ENCODE data around the gene SYNDIG1L. TPM values are rescaled to one million over a fixed set of nuclear protein-coding genes. Genes with fewer than 3 reads are reported as not detected.
A peak's percentile ranks its signal among the peaks of the same experiment; 100 is the strongest.

SYNDIG1L gene
- total RNA-seq, 1 experiment from 2014 or later: 0.33 TPM

DNA sequence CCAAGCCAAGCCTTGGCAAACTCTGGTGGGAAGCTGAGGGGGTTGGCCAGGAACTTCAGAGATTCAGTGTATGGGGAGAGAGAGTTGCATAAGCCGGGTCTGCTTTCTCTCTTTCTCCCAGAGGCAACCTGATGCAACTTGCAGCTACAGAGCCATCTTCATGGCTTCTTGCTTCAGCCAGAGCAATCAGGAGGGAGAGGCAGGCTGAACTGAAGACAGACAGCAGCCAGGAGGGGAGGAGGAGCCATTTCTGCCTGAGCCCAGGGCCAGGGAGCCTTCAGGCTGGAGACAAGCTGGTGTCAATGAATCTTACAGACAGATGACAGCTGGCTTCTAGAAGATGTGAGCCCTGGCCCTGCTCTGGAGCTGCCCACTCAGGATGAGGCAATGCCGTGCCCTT, 48.4 kb upstream of the SYNDIG1L start:
- Histone ChIP-seq H2BK15ac (ENCODE audit: low read depth, low read length) (no peak overlapping the region), H3K4ac (ENCODE audit: low read depth, low read length) (no peak overlapping the region), H3K27ac (ENCODE audit: insufficient read length, low read depth, low read length) (no peak overlapping the region), H3K18ac (ENCODE audit: insufficient read length, low read depth, low read length) (no peak overlapping the region), H4K8ac (replicated peaks; ENCODE audit: insufficient read length, low read depth, low read length) (no peak overlapping the region), H3K9me3 (ENCODE audit: control insufficient read depth, low read depth, low read length) (no peaks in the 10 kb centered on the region), H4K91ac (ENCODE audit: insufficient read length, low read depth, low read length) (no peak overlapping the region), H4K5ac (ENCODE audit: insufficient read length, low read depth, low read length) (no peak overlapping the region), H3K4me1 (ENCODE audit: insufficient read depth, low read length) (no peaks in the 10 kb centered on the region), H3K14ac (ENCODE audit: insufficient read depth, low read length) (no peak overlapping the region), H3K79me2 (ENCODE audit: insufficient read depth, low read length) (no peaks in the 10 kb centered on the region), H4K20me1 (ENCODE audit: control insufficient read depth, insufficient read depth, insufficient read length) (no peaks in the 10 kb centered on the region), H3K27me3 (ENCODE audit: insufficient read depth, low read length) (no peaks in the 10 kb centered on the region), H3K23me2 (ENCODE audit: insufficient read length, low read depth, low read length, poor library complexity, severe bottlenecking) (no peaks in the 10 kb centered on the region), H3K79me1 (ENCODE audit: insufficient read depth, low read depth, low read length, poor library complexity, severe bottlenecking) (no peaks in the 10 kb centered on the region), H3K56ac (ENCODE audit: insufficient read length, low read depth, low read length) (no peak overlapping the region), H3K9ac (ENCODE audit: extremely low read depth, insufficient read length, low read length) (no peak overlapping the region), H3T11ph (ENCODE audit: low read length) (no peak overlapping the region), H2BK120ac (ENCODE audit: low read depth, low read length, poor library complexity, severe bottlenecking) (no peak overlapping the region), H3K23ac (ENCODE audit: insufficient read length, low read depth, low read length) (no peak overlapping the region), H2BK12ac (ENCODE audit: insufficient read length, low read depth, low read length) (no peak overlapping the region), H2BK20ac (ENCODE audit: low read depth, low read length, poor library complexity, severe bottlenecking) (no peak overlapping the region), H3K4me2 (ENCODE audit: insufficient read depth, insufficient read length, low read length) (no peak overlapping the region), H2AFZ (ENCODE audit: low read length) (no peak overlapping the region), H2BK5ac (ENCODE audit: insufficient read length, low read length) (no peak overlapping the region), H2AK5ac (ENCODE audit: insufficient read length, low read length) (no peak overlapping the region)
- no CpG with 5 or more reads among the region's 2 CpGs for WGBS (ENCODE audit: extremely low coverage, insufficient read length, low lambda C conversion rate)
- Mint-ChIP-seq H3K27ac (peak overlapping the region; percentile 37 to 50 (median 38); a peak in 2 of 7 replicates), H3K9me3 (no peaks in the 10 kb centered on the region), H3K4me3 (no peak overlapping the region), H3K36me3 (ENCODE audit: insufficient read depth in 1 of 3, low read depth in 3 of 3) (peaks cover 3 to 31% (median 29%) of the 10 kb centered on the region in 3 experiments), H3K27me3 (ENCODE audit: low read depth) (no peaks in the 10 kb centered on the region), H3K4me1 (peaks cover 17 to 31% of the 10 kb centered on the region in 2 experiments)
- TF ChIP-seq, protein P1, sequence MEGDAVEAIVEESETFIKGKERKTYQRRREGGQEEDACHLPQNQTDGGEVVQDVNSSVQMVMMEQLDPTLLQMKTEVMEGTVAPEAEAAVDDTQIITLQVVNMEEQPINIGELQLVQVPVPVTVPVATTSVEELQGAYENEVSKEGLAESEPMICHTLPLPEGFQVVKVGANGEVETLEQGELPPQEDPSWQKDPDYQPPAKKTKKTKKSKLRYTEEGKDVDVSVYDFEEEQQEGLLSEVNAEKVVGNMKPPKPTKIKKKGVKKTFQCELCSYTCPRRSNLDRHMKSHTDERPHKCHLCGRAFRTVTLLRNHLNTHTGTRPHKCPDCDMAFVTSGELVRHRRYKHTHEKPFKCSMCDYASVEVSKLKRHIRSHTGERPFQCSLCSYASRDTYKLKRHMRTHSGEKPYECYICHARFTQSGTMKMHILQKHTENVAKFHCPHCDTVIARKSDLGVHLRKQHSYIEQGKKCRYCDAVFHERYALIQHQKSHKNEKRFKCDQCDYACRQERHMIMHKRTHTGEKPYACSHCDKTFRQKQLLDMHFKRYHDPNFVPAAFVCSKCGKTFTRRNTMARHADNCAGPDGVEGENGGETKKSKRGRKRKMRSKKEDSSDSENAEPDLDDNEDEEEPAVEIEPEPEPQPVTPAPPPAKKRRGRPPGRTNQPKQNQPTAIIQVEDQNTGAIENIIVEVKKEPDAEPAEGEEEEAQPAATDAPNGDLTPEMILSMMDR (conservative IDR thresholded peaks at IDR 0.05): no peak
- no peak for DNase-seq
